ENCODE data around the gene DACT3.

DNA sequence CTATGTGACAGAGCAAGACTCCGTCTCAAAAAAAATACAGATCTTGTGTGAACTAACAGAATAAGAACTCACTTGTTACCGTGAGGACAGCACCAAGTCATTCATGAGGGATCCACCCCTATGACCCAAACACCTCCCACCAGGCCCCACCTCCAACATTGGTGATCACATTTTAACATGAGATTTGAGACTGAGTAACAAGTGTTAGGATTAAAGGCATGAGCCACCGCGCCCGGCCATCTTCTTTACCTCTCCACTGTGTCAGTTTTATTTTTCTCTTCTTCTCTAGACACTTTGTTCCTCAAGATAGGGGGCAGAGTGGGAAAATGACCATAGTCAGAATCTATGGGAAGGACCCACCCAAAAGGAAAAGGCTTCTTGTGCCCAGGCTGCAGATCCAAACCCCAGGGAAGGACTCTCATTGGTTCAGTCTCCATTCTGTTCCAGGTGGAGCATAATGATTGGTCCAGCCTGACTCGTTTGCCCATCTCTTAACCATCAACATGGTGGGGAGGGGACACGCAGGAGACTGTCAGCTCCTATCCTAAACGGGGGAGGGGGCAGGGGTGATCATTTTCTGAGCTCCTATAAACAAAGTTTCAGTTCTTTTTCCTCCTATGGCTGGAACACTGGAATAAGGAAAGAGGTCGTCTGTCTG, 61.1 kb downstream of the DACT3 start:
- TF ChIP-seq POLR2A (IDR thresholded peaks at IDR 0.05; ENCODE audit: low read depth, low read length) (no peak), SPI1 (IDR thresholded peaks at IDR 0.05; ENCODE audit: low read depth, low read length) (no peak), POLR2AphosphoS5 (IDR thresholded peaks at IDR 0.05; ENCODE audit: low read depth, low read length) (no peak), TAF1 (IDR thresholded peaks at IDR 0.05; ENCODE audit: low read depth, low read length) (no peak), POU2F2 (IDR thresholded peaks at IDR 0.05; ENCODE audit: low read depth, low read length) (no peak), PAX5 (IDR thresholded peaks at IDR 0.05; ENCODE audit: insufficient read depth, low read length, severe bottlenecking) (no peak)
